HG03064 (cell line): ENCODE data around the gene ELMO3.

Experiments
- ATAC-seq: cut with Tn5 transposase; IDR thresholded peaks from one replicate; pipeline ENCODE4 v1.9.1; 2021; ENCODE audit warnings: low read depth; ENCODE audit not compliant: unreplicated experiment

The ELMO3 gene

DNA sequence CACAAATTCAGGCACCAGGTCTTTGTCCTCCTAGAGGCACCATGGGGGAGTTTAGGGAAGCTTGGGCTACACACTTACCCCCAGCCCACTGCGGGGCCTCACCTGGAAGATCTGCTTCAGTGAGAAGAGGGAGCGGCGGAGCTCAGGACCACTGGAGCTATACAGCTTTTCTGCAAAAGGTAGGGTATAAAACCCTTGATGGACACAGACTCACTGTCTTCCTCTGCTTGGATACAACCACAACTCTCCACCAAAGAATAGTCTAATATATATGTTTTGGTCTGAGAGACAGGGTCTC, 39.3 kb downstream of the ELMO3 start:
- ATAC-seq, result no peak

DNA sequence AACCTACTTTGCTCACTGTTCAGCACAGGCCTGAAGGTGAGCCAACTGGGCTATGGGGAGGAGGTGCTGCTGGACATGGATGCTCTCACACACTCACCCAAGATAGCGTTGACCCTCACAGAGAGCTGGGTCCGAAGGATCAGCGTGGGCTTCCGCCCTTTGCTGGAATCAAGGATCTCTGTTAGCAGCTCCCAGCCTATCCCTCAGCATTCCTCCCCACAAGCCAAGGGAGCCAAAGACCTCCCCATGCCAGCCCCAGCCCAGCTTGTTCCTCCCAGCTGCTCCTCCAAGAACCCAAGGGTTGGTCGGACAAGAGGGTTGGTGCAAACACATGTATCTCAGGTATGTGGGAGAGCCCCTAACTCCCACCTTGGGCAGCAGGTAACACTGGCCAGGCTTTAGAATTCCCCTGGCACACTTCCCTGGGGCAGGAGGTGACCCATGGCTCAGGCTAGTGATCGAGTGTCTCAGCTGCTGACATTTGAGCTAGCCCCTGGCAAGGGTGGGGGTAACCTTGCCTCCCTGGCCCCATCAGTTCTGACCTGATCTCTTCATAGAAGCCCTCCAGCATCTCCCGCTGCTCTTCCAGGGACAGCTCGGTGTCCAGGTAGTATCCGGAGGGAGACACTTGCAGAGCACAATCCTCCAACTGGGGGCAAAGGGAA, 40.0 kb downstream of the ELMO3 start:
- ATAC-seq, result no peak

DNA sequence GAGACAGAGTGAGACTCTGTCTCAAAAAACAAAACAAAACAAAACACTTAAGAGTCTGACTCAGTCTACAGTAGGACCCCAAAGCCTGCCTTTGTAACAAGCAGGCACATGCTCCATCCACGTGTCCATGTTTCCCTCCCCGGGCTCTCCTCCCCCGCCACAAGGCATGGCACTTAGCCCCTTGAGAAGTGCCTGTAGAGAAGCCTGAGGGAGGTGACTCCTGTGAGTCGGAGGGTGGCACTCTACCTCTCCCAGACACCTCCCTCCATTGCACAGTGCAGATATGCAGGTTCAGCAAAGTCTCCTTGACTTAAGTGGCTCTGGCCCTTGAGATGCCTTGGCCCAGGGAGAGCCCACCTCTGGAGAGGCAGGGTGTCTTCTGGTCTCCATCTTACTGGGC, 41.6 kb downstream of the ELMO3 start:
- ATAC-seq, result no peak

DNA sequence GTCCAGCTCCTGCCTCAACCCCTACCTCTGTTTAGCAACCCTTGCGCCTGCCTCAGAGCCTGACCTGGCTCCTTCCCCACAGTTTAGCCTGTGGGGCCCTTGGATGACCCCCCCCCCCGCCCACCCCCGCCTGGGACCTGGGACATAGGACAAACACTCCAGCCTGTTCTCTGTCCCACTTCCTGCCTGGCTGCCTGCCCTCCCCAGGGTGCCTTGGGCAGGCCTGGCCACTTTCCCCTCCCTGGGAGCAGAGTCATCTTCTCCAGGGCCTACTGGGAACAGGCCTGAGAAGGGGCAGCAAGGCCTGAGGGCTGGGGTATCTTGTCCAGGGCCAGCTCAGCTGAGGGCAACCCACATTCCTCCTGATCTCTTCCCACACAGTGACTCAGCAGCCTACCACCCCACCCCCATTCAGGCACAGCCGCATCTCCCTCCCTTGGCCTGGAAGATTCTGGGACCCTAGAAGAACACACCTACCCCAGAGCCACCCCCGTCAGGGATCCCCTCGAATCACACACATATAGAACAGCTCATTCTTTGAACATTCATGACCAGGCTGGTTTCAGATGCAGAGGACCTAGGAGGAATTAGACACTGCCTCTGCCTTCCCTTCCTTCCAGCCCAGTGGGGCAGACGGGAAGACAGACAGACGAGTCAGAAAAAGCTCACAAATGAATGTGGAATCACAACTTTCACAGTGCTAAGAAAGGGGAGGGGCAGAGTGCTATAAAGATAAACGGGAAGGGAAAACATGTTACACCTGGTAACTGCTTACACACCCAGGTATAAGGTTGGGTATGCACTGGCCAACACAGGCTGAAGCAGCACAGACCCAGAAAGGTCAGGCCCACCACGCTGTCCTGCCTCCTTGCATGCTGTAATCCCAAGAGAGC, 42.3 kb downstream of the ELMO3 start:
- no peak for ATAC-seq

DNA sequence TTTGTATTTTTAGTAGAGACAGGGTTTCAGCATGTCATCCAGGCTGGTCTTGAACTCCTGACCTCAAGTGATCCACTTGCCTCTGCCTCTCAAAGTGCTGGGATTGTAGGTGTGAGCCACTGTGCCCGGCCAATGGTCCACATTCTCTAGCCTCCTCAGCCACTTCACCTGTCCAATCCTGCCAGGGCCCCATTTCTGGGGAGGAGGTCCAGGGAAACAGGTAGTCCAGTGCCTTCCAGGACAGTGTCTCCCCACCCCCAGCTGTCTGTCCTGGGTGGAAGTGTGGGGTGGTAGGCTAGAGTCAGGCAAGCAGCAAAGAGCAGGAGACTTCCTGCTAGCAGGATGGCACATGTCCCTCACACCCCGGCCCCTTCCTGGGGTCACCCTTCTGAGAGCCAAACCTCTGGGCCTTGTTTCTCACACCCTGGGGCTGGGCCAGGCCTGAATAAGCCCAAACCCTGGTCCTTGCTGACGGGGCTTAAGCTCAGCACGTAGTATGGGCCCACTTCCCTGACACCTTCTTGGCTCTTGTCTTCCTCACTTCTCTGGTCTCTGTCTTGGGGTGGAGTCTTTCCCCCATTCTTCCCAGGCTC, 43.3 kb downstream of the ELMO3 start:
- ATAC-seq, result no peak

DNA sequence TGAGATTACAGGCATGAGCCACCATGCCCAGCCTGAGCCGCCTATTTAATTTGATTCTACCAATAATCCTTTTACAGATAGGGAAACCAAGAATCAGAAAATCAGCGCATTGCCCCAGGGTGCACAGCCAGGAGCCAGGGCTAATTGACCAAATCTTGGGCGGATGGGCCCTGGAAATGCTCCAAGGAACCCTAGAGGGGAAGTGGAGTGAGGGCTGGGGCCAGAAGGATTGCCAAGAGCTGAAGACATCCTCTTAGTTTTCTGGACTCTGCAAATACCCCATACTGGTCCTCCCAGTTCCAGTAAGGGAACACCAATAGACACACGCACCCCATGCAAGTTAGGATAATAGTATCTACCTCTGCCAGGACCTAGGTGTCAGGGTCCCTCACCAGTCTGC, 44.5 kb downstream of the ELMO3 start:
- ATAC-seq, result no peak

DNA sequence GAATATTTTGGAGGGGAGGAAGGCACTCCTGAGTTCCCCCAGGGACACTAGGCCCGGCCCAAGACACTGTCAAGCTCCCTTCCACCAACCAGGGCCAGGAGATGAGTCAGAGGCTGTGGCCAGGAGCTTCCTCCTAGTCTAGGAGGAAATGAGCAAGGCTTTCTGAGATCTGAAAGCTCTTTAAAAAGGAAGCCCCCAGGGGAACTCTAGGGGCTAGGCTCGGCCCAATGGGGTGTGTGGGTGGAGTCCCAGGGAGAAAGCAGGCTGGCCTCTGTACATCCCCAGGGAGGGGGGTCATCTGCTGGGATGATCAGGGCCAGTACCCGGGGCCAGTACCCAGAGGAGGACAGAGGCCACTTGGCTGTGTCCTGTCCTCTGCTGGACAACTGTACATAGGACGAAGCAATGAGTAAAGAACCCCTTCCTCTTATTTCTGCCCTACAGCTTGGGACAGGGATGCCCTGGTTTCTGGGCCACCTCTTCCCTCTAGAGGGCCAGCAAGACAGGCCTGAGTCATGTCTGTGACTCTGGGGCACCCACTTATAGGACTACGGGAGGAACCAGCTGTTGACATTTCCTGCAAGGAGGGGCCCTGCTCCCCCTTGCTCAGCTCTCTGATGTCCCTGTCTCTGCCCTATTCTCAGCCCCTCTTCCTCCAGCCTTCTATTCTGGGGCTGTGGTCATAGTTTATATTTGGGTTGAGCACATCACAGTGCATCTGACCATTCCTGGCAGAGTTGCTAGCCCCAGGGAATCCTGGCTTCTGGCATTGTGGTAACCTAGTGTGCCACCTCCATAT, 45.7 kb downstream of the ELMO3 start:
- ATAC-seq, result peak; percentile 45

DNA sequence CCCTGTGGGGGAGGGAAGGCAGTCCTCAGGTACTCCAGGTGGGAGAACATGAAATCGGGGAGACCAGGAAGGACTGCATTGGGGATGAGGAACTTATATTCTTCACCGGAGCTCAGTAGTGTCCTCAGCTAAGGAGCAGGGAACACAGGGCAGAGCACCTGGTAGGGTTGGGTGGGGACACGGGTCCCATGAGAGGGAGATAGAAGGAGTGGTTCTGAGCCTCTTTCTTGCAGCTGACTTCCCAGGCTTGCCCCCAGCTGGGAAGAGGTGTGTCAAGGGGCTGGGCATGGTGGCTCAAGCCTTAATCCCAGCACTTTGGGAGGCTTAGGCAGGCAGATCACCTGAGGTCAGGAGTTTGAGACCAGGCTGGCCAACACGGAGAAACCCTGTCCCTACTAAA, 46.3 kb downstream of the ELMO3 start:
- ATAC-seq, result no peak

DNA sequence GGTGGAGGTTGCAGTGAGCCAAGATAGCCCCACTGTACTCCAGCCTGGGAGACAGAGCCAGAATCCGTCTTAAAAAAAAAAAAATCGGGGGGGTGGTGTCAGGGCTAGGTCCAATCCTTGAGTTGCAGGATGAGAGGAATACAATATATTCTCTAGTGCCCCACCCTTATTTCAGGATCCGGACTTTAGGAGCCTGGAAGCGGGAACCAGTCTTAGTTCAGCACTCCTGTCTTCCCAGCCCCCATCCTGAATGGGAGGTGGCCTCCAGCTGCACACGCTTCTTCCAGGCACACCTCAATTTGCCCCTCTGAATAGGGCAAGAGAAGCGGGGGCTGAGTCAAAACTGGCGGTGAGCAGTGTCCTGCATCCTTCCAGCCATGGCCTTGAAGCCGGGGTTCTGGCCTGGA, 46.7 kb downstream of the ELMO3 start:
- no peak for ATAC-seq

DNA sequence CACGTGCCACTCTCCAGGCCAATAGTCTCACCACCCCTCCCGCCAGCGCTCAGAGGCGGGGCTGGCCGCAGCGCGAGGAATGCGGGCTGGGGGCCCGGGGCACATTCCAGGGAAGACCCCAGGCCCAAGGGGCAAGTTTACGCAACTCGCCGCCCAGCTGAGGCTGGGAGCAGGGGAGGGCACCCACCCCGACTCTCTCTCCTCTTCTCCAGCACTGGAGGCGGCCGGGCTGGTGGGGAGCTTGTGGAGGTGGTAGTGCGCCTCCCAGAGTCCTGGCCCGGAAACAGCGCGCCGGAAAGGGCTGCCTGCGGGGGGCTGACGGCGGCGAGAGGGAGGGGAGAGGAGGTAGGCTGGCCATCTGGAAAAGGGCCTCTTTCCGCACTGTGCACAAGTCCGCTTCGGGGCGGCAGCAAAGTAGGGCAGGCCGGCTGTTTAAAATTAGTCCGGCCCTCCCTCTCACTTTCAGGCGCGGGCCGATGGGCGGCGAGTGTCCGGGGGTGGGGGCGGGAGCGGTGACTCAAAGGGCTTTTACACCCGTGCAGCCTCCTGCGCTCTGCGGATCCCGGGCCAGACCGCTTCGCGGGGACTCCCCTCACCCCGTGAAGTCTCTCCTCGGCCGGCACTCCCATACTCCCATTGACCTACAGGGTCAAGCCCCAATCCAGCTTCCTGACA, 47.3 kb downstream of the ELMO3 start:
- no peak for ATAC-seq

DNA sequence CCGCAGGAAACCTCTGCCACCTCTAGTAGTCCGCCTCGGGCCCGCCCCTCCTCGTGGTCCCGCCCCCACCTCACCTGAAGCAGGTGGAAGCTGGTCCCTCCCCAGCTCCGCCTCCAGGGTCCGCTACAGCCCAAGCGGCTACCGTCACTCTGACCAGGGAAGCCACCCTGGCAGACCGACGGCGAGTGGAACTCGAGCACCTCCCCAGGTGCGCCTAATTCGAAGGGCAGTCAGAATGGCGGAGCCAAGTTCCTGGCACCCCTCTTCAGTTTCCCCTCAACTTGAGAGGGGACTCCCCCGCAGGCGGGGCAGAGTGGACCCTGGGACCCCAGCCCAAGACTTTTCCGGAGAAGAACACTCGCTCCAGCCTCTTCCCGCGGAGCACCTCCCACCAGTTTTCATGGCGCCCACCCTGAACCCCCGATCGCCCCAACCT, 47.8 kb downstream of the ELMO3 start:
- no peak for ATAC-seq

DNA sequence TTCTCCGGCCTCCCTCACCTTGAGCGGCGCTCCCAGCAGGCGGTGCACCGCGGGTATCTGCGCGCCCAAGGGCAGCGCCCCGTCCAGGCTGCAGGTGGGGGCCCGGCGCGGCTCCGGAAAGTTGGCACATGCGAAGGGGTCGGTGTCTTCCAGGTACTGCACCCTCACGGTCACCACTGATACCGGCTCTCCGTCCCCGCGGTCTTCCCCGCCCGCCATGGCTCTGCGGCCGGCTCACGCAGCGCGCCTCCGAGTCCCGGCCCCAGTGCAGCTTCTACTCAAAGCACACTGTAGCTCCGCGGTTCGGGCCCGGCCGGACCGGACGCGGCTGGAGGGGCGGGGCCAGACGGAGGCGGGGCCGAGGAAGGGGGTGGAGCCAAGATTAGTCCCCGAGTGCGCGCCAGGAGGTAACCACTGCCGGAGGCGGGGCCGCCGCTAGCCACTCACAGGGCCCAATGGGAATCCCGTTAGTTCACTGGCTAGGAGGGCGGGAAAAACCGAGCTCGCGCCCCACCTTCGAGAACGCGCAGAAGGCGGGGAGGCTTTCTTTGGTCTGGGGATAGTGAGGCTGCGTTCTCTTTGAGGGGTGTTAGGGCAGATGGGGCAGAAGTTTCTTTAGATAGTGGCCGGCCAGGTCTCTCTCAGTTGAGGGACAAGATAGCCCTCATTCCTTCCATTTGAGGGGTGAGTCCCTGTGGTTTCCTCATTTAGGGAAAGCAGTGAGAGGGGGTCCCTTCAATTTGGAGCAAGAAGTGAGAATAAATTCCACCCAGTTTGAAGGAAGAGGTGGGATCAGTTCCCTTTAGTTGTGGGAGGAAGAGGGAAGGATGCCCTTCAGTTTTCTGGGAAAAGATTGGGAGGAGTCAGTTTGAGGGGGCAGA, 48.5 kb downstream of the ELMO3 start, which contains the start of gene FHOD1:
Gene FHOD1, minus strand, starts transcription at position 290 of the 881 bp plus-strand sequence. Its CDS starts 71 bp downstream, at position 219.
- peak; percentile 41 for ATAC-seq

DNA sequence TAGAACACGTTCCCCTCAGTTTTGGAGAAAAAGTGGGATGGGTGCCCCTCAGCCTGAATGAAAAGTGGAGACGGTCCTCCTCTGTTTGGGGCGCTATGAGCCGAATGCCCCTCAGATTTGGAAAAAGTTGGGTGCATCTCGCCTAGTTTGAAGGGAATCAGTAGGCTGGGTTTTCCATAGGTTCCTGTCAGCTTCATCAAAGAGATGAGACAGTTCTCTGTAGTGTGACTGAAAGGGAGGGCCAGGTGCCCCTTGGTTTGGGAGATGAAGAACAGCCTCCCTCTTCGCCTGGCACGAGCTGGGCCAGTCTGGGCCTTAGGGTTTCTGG, 49.1 kb downstream of the ELMO3 start:
- ATAC-seq, result no peak

DNA sequence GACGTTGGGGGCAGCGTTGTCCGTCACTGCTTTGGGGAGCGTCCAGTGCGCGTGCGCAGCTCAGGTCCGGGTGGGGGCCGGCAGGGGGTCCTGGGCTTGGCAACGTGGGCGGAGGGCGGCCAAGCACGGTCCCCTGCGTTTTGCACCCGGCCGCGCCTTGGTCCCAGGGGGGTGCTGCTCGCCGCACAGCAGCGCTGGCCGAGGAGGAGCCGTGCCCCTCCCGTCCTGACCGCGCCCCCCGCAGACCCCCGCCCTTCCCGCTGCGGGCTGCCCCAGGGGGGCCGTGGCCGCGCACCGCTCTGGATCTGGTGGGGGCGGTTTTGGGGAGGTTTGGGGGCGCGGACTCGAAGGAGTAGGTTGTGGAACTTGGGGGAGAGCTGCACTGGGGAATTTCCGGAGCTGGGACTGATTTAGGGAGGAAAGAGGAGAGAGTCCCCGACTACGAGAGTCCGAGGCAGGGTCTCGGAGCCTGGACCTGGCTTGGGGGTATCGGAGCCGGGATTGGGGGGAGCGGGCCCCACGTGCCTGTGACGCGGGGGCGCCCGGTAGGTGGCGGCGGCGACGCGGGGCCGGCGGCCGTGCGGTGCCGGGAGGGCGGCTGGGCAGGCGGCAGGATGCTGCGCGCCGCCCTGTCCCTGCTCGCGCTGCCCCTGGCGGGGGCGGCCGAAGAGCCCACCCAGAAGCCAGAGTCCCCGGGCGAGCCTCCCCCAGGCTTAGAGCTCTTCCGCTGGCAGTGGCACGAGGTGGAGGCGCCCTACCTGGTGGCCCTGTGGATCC, 49.7 kb downstream of the ELMO3 start, which contains the start of gene SLC9A5:
Gene SLC9A5, plus strand, starts transcription at position 579 of the 777 bp plus-strand sequence. Its CDS starts 36 bp downstream, at position 615.
- ATAC-seq, result no peak

DNA sequence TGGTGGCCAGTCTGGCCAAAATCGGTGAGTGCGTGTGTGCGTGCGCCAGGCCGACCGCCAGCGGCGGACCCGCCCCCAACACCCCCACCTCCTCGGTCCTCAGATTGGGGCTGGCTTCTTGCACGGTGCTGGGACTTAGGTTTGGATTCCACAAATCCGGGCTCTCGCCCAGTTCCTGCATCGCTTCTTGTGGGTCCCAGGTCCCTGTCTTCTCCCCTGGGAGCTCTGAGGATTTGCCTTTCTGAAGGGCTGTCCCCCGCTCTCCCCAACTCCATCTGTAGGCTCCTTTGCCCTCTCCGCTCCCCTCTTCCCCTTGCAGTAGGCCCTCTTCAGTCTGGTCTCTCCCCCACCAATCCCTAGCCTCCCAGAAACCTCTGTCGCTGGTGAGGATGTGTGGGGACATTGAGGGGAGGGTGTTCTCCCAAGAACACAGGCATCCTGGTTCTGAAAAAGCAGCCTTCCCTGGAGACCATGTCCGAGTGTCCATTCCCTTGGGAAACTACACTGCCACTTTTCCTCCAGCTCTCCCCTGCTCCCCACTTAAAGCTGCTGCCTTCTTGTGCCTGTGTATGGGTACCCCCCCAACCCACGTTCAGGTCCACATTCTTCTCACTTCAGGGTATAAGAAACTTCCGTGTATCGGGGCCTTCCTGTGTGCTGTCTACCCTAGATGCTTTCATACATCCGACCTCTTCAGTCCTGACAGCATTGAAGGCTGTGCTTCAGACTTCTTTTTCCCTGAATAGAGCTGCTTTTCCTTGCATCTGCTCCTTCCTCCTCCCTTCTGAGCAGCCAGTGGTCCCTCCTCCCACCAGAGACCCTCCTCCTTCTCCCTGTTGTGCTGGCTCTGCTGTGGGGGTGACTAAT, 50.5 kb downstream of the ELMO3 start:
- ATAC-seq, result no peak

DNA sequence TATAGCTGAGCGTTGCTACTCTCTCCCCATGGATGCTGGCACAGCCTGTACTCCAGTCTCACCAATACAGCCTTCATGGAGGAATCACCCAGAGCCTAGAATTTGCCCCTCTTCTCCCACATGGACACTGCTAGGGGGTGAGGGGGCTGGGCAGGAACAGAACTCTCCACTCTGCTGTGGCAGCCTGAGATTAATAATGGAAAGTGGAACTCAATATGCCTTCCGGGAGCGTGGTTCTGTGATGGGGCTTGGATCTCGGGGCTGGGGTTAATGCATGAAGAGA, 51.1 kb downstream of the ELMO3 start:
- ATAC-seq, result no peak

DNA sequence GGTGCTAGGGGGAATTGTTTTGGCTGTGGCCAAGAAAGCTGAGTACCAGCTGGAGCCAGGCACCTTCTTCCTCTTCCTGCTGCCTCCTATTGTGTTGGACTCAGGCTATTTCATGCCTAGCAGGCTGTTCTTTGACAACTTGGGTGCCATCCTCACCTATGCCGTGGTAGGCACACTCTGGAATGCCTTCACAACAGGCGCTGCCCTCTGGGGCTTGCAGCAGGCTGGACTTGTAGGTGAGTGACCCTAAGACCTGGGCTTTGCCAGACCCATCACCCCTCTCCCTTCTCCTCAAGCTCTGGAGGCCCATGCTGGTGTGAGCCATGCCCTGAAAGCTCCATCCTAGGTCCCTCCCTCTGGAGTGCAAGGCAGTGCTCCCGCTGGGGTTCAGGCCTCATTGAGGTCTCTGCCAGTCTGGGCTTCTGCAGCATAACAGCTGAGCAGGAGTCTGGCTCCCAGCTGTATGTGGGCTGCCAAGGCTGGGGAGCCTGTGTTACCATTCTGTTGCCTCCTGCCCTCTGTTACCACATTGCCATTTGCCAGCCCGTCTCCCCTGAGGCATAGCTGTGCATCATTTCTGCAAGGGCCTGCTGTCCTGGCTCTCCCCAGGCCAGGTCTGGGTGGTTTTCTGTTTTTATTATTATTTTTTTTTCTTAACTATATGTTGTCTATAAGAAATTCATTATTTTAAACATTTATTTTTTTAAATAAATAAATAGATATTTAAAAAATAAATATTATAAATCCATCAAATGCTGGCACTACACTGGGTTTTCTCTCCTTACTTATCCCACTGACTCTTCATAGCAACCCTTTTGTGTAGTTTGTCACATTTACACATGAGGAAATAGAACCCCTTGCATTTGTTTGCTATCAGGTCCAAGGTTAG, 53.9 kb downstream of the ELMO3 start:
- ATAC-seq, result no peak
